8988T (cell line): Measurements from ENCODE around the gene NGRN.
"Not testable (repeated sequence)": the region's sequence is repeated elsewhere in the genome, so short reads cannot be mapped to it uniquely, and the experiment has no call there.

Source experiments
- DNase-seq: peaks from one replicate; pipeline ENCODE4 v3.0.0; 2011

Gene NGRN

DNA sequence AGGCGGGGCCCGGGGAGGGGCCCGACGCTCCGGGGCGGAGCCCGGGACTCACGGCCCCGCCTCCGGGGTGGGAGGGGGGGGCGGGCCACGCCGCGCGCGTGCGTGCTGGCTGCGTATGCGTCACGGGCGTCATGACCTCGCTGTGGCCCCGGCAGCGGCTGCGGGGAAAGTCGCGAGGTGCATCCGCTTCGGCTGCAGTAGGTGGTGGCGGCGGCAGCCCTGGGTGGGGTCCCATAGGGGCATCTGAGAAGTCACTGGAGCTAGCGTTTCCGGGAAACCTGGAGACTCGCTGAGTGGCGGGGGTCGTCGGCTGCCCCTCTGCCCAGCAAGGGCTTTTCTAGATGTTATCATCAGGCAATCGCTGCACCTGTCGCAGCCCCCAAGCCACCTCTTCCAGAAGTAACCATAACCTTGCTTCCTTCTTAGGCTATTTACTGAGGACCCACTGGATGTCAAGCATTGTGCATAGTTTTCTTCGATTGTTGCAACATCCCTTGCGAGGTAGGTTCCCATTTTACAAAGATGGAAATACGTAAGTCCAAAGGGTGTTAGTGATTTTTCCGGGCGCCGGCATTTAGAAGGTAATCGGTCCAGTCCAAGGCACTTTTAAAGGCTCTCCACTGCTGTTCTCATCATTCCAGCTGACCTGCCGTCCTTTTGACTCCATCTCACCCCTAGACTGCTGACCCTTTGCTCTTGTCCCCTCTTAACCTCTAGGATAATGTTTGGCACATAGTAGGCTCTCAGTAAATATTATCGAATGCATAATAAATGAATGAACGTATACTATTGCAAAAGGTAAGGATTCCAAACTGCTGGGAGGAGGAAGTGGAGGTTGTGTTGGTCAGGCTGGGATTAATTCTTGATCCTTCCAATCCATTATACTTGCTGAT is 31.1 kb upstream of the NGRN start, which contains the start of gene GDPGP1:
TSS of gene GDPGP1 (plus strand) at position 114 of the 893 bp plus-strand sequence. CDS start 6,700 bp downstream, outside the sequence.
- DNase-seq, result no peak

DNA sequence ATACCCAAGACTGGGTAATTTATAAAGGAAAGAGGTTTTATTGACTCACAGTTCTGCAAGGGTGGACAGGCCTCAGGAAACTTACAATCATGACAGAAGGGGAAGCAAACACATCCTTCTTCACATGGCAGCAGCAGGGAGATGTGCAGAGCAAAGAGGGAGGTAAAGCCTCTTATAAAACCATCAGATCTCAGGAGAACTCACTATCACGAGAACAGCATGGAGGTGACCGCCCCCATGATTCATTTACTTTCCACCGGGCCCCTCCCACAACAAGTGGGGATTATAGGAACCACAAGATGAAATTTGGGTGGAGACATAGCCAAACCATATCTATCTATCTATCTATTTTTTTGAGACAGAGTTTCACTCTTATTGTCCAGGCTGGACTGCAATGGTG is 26.1 kb upstream of the NGRN start:
- no peak for DNase-seq

DNA sequence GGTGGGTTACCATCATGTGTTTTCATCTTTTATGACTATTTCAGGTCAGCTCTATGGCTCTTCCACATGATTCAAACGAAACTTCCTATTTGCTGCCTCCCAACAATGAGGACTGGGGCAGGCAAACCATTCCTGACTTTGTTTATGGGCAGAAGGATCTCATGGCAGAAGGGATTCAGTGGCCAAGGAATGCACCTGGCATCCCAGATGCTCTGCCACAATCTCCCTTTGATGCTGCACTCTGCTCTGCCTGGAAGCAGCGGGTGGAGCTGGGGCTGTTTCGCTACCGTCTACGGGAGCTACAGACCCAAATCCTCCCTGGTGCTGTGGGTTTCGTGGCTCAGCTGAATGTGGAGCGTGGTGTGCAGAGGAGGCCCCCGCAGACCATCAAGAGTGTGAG is 24.6 kb upstream of the NGRN start:
- DNase-seq, result no peak

DNA sequence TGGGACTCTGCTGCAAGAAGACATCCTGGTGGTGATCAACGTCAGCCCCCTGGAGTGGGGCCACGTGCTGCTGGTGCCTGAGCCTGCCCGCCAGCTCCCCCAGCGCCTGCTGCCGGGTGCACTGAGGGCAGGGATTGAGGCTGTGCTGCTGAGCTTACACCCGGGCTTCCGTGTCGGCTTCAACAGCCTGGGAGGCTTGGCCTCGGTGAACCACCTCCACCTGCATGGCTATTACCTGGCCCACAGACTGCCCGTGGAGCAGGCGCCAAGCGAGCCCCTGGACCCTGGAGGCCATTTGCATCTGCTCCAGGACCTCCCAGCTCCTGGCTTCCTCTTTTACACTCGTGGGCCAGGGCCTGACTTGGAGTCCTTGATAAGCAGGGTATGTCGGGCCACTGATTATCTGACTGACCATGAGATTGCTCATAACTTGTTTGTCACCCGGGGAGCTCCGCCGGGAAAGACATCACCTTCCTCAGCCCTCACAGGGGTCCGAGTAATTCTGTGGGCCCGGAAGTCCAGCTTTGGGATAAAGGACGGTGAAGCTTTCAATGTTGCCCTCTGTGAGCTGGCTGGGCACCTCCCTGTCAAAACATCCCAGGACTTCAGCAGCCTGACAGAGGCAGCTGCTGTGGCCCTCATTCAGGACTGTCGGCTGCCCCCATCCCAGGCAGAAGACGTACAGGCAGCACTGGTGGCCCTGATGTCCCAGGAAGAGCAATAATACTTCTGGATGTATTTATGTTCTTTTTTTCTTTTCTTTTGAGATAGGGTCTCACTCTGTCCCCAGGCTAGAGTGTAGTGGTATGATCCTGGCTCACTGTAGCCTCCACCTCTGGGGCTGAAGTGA is 23.9 kb upstream of the NGRN start:
- DNase-seq, result no peak

DNA sequence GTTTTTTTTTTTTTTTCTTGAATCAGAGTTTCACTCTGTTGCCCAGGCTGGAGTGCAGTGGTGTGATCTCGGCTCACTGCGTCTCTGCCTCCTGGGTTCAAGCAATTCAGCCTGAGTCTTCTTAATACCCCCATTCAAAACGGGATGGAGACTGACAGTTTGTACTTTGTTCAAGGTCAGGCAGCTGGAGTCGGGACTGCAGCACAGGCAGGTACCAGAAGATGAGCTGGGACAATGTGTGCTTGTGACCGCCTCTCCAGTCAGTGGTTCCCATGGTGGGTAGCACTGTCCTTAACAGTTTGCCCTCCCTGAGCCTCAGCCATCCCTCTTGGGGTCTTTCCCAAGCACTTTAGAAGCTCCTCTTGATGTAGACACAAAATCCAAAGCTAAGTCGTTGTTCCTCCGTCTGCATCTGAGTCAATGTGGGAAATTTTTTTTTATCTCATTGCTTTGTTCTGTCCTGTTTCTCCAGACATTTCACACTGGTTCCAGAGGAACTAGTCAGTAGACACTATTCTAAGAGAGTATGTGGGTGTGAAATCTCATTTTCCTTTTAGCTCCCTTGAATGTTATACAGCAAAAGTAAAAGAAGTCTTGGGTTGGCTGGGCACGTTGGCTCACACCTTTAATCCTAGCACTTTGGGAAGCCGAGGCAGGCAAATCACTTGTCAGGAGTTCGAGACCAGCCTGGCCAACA is 21.4 kb upstream of the NGRN start:
- DNase-seq, result no peak

DNA sequence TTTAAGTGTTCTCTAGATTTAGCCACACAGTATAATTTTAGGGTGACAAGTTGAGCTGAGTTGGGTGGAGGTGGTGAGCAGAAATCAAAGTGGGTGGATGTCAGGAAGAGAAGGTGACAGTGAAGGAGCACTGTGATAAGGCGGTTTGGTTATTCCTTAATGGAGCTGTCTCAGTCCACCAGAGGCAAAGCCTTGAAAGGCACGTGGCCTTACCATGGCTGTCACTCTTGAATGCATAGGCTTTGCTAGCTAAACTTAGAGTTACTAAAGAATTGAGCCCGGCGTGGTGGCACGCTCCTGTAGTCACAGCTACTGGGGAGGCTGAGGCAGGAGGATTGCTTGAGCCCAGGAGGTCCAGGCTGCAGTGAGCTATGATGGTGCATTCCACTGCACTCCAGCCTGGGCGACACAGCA is 16.7 kb upstream of the NGRN start:
- no peak for DNase-seq

- peak; percentile 60 for DNase-seq
Measured at GRCh38 chr15:90249203-90249863, 16.1 kb upstream of the NGRN start, which contains the start of gene TTLL13. Gene TTLL13 (plus strand): TSS chr15:90249556. CDS start chr15:90250631, 1,075 bp downstream.

DNA sequence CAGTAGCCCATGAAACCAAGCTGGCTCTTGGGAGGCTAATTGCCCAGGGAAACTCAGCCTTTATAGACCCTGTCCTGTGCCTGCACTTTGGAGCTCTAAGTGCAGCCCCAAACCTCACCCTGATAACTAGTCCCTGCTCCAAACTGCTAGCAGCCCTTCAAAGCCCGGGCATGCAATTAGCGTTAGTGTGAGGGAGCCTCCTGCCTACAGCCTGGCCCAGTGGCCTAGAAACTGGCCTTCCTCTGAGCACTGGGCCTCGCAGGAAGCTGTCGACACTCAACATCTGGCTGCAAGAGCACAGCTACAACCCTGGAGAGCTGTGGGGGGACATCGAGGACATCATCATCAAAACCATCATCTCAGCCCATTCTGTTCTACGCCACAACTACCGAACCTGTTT is 7.7 kb upstream of the NGRN start:
- no peak for DNase-seq

DNA sequence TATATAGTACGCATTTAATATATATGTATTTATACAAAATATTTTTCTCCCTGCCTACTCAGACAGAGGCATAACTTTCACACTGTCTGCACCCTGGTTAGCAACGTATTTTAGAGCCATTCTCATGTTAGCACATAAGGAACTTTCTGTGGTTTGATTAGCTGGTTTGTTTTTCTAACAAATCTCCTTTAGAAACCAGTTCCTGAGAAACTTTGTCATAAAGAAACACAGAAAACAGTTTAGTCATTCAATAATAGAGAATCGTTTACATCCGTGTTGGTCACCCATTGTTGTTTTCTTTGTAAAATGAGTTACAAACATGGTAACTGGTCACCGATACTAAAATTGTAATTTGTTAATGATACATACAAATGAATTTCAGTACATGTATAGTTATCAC is 5.9 kb upstream of the NGRN start:
- DNase-seq, result no peak

- not testable (repeated sequence) for DNase-seq
Measured at GRCh38 chr15:90260731-90261130, 4.7 kb upstream of the NGRN start.

- no peak for DNase-seq
Measured at GRCh38 chr15:90261811-90262210, 3.7 kb upstream of the NGRN start.

DNA sequence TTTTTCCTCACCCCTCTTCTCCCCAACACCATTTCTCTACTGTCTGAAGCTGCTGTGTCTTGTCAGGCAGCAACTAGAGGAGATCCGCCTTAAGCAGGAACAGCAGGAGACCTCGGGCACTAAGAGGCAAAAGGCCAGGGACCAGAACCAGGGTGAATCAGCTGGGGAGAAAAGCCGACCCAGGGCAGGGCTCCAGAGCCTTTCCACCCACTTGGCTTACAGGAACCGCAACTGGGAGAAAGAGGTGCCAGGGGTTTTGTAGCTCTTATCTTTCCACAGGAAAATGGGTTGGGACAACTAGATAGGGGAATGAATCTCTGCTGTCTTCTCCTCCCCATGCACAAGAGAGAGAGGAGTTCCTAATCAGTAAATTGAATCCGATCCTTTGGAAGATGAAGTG is 3.0 kb upstream of the NGRN start:
- DNase-seq, result no peak

GRCh38 chr15:90264671-90265070 is 801 bp upstream of the NGRN start:
- DNase-seq, result no peak

GRCh38 chr15:90266061-90266431 is 574 bp downstream of the NGRN start:
- DNase-seq, result no peak

GRCh38 chr15:90266485-90266884 is 1.0 kb downstream of the NGRN start:
- no peak for DNase-seq

DNA sequence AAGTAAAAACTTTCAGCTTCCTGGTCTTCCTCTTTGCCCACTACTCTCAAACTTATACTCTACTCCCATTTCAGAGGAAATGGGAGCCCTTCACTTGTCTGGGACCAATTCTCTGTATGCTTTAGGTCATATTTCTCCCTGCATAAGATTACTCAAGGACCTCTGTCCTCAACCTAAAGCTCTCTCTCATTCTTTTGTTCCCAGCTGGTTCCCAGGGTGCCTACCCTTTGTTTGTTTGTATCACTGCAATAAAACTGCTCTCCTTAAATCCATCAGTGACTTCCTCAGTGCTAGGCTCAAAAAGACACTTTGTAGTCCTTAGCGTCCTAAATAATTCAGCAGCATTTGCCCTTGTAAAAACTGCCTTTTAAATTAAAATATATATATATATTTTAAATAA is 2.9 kb downstream of the NGRN start:
- DNase-seq, result no peak

GRCh38 chr15:90270502-90271150 is 5.2 kb downstream of the NGRN start:
- no peak for DNase-seq

DNA sequence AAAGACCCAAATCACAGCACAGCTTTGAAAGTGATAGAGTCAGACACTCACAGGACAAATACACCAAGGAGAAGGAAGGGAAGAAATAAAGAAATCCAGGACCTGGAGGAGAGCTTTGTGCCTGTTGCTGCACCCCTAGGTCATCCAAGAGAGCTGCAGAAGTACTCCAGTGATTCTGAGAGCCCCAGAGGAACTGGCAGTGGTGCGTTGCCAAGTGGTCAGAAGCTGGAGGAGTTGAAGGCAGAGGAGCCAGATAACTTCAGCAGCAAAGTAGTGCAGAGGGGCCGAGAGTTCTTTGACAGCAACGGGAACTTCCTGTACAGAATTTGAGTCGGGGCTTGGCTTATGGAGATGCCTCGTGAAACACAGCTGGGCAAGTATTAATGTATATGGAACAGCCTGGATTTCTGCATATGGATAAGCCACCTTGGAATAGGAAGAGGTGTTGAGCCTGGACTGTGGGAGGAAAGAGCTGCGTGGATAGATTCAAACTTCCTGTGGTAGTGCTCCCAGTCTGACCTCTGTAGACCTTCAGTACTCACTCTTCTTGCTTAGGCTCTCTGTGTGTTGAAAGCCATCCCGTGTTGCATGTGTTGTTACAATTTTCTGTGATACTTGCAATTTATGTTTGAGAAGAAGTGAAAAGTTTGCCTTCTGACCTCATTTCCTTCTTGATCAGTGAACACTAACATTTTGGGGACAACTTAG is 6.1 kb downstream of the NGRN start:
- no peak for DNase-seq

GRCh38 chr15:90278467-90278866 is 13.0 kb downstream of the NGRN start:
- DNase-seq, result not testable (repeated sequence)

DNA sequence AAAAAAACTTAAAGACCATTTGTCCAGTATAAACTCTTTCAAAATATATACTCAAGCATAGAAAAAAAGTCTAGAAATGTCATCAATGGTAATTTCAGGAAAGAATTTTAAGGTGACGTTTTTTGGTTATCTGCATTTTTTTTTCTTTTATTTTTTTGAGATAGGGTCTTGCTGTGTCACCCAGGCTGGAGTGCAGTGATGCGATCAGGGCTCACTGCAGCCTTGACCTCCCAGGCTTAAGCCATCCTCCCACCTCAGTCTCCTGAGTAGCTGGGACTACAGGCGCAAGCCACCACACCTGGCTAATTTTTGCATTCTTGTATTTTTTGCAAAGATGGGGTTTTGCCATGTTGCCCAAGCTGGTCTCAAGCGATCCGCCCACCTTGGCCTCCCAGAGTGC is 15.3 kb downstream of the NGRN start:
- not testable (repeated sequence) for DNase-seq

- DNase-seq, result not testable (repeated sequence)
Measured at GRCh38 chr15:90281637-90282036, 16.2 kb downstream of the NGRN start.
